CD4-positive, alpha-beta T cell treated with Interleukin-21 for 1 hour (primary cell): ENCODE results near the gene C3orf18.

Source experiments
- DNase-seq: peaks from one replicate; pipeline ENCODE4 v3.0.0-alpha.2; 2020

Gene C3orf18

GRCh38 chr3:50603261-50604109 lies 35.9 kb upstream of the C3orf18 start:
- no peak for DNase-seq

GRCh38 chr3:50602595-50603191 lies 35.1 kb upstream of the C3orf18 start:
- DNase-seq: no peak

- DNase-seq: peak; percentile 78
Observed at GRCh38 chr3:50600841-50601591, 33.5 kb upstream of the C3orf18 start.

- no peak for DNase-seq
Observed at GRCh38 chr3:50600141-50600753, 32.7 kb upstream of the C3orf18 start.

- no peak for DNase-seq
Observed at GRCh38 chr3:50599716-50600118, 32.2 kb upstream of the C3orf18 start.

GRCh38 chr3:50599115-50599715 lies 31.7 kb upstream of the C3orf18 start:
- DNase-seq: no peak

- no peak for DNase-seq
Observed at GRCh38 chr3:50594253-50594785, 26.8 kb upstream of the C3orf18 start.

- DNase-seq: no peak
Observed at GRCh38 chr3:50592568-50592967, 25.0 kb upstream of the C3orf18 start.

GRCh38 chr3:50591196-50591741 lies 23.7 kb upstream of the C3orf18 start:
- DNase-seq: no peak

- no peak for DNase-seq
Observed at GRCh38 chr3:50588759-50589433, 21.3 kb upstream of the C3orf18 start.

- peak; percentile 71 for DNase-seq
Observed at GRCh38 chr3:50587806-50588758, 20.5 kb upstream of the C3orf18 start.

GRCh38 chr3:50587373-50587772 lies 19.8 kb upstream of the C3orf18 start:
- DNase-seq: no peak

- no peak for DNase-seq
Observed at GRCh38 chr3:50586763-50587070, 19.2 kb upstream of the C3orf18 start.

GRCh38 chr3:50585919-50586762 lies 18.6 kb upstream of the C3orf18 start:
- DNase-seq: no peak

- no peak for DNase-seq
Observed at GRCh38 chr3:50584391-50584790, 16.8 kb upstream of the C3orf18 start.

- no peak for DNase-seq
Observed at GRCh38 chr3:50583897-50584296, 16.4 kb upstream of the C3orf18 start.

- DNase-seq: no peak
Observed at GRCh38 chr3:50582083-50582482, 14.5 kb upstream of the C3orf18 start.

GRCh38 chr3:50581459-50581842 lies 13.9 kb upstream of the C3orf18 start:
- DNase-seq: no peak

GRCh38 chr3:50580683-50581458 lies 13.3 kb upstream of the C3orf18 start:
- DNase-seq: peak; percentile 28
